ENCODE results near the gene FAF2. TPM values are rescaled to one million over a fixed set of nuclear protein-coding genes. Genes with fewer than 3 reads are reported as not detected.

Gene FAF2
- polyA plus RNA-seq, 2 of the 4 experiments (the other 2 are of a cell fraction) = 42.4 to 90.3 TPM

DNA sequence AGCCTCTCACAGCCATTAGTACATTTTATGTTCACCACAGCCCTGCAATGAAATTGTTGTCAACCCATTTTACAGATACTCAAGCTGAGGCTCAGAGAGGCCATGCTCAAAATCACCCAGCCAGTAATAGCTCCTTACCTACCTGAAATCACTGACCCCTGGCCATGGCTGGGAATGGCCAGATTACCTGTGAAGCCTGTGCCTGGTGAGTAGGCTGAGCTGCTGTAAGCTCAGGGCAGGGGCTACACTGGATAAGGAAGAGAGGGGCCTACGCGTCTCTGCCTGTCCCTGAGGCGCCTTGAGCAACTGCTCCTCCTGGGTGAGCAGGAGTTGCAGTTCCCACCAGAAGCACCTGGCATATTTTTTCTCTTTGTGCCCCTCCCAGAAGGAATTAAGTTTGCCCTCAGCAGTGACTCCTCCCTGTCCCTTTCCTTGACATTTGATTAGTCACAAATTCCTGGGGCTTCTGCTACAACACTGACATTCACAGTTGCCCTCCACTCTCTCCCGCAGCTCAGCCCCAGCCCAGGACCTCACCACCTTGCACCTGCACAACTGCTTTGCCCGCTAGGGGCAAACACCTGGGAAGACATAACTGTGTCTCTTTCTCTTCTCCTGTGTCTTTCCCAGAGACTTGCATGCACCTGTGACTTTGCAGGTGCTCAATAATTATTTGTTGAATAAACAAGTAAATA, 37.6 kb upstream of the FAF2 start:
- Histone ChIP-seq H3K27ac (no peak overlapping the region; a peak in 1 of 6 replicates), H3K4me2 (no peak overlapping the region), H3K9me3 (no peaks in the 10 kb centered on the region), H3K4me1 (peaks cover 17% of the 10 kb centered on the region; the same call in 2 of the 3 replicates), H3K4me3 (no peak overlapping the region)
- ATAC-seq (no peak), DNase-seq (ENCODE audit: low read depth in 1 of 2, low spot score in 1 of 2) (no peak), FAIRE-seq (no peak)
- TF ChIP-seq, protein P1, sequence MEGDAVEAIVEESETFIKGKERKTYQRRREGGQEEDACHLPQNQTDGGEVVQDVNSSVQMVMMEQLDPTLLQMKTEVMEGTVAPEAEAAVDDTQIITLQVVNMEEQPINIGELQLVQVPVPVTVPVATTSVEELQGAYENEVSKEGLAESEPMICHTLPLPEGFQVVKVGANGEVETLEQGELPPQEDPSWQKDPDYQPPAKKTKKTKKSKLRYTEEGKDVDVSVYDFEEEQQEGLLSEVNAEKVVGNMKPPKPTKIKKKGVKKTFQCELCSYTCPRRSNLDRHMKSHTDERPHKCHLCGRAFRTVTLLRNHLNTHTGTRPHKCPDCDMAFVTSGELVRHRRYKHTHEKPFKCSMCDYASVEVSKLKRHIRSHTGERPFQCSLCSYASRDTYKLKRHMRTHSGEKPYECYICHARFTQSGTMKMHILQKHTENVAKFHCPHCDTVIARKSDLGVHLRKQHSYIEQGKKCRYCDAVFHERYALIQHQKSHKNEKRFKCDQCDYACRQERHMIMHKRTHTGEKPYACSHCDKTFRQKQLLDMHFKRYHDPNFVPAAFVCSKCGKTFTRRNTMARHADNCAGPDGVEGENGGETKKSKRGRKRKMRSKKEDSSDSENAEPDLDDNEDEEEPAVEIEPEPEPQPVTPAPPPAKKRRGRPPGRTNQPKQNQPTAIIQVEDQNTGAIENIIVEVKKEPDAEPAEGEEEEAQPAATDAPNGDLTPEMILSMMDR (IDR thresholded peaks at IDR 0.05) = no peak
- TF ChIP-seq, protein P2, sequence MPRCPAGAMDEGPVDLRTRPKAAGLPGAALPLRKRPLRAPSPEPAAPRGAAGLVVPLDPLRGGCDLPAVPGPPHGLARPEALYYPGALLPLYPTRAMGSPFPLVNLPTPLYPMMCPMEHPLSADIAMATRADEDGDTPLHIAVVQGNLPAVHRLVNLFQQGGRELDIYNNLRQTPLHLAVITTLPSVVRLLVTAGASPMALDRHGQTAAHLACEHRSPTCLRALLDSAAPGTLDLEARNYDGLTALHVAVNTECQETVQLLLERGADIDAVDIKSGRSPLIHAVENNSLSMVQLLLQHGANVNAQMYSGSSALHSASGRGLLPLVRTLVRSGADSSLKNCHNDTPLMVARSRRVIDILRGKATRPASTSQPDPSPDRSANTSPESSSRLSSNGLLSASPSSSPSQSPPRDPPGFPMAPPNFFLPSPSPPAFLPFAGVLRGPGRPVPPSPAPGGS (IDR thresholded peaks at IDR 0.05) = no peak
- no peak for TF ChIP-seq JUN (IDR thresholded peaks at IDR 0.05)
- no peak for TF ChIP-seq RAD21 (conservative IDR thresholded peaks at IDR 0.05 in 1 of 2, IDR thresholded peaks at IDR 0.05 in 1 of 2)
- TF ChIP-seq, protein P3, sequence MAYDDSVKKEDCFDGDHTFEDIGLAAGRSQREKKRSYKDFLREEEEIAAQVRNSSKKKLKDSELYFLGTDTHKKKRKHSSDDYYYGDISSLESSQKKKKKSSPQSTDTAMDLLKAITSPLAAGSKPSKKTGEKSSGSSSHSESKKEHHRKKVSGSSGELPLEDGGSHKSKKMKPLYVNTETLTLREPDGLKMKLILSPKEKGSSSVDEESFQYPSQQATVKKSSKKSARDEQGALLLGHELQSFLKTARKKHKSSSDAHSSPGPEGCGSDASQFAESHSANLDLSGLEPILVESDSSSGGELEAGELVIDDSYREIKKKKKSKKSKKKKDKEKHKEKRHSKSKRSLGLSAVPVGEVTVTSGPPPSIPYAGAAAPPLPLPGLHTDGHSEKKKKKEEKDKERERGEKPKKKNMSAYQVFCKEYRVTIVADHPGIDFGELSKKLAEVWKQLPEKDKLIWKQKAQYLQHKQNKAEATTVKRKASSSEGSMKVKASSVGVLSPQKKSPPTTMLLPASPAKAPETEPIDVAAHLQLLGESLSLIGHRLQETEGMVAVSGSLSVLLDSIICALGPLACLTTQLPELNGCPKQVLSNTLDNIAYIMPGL (CRISPR knock-in tag; IDR thresholded peaks at IDR 0.05; ENCODE audit: borderline replicate concordance) = no peak
- TF ChIP-seq HOXB5 (CRISPR knock-in tag; IDR thresholded peaks at IDR 0.05) = no peak
- TF ChIP-seq CEBPB (IDR thresholded peaks at IDR 0.05) = no peak
- TF ChIP-seq RFX5 (IDR thresholded peaks at IDR 0.05) = no peak
- no peak for TF ChIP-seq SMC3 (IDR thresholded peaks at IDR 0.05)
- TF ChIP-seq EHMT2 (IDR thresholded peaks at IDR 0.05; ENCODE audit: low read depth) = no peak
- TF ChIP-seq CBX8 (IDR thresholded peaks at IDR 0.05) = no peak
- TF ChIP-seq HDAC2 (IDR thresholded peaks at IDR 0.05) = no peak
- TF ChIP-seq ZFP36 (IDR thresholded peaks at IDR 0.05; ENCODE audit: borderline replicate concordance, partially characterized antibody) = no peak
- TF ChIP-seq, protein P4, sequence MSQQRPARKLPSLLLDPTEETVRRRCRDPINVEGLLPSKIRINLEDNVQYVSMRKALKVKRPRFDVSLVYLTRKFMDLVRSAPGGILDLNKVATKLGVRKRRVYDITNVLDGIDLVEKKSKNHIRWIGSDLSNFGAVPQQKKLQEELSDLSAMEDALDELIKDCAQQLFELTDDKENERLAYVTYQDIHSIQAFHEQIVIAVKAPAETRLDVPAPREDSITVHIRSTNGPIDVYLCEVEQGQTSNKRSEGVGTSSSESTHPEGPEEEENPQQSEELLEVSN (IDR thresholded peaks at IDR 0.05; ENCODE audit: borderline replicate concordance, low read depth) = no peak
- TF ChIP-seq ZSCAN20 (CRISPR knock-in tag; IDR thresholded peaks at IDR 0.05) = no peak
- TF ChIP-seq KDM1A (IDR thresholded peaks at IDR 0.05; ENCODE audit: low read depth) = no peak
- CTCF ChIA-PET = interaction anchor here (0.6 to 2.1 kb wide), 2 partner anchors 163 to 681 kb away, joined by 3 to 7 read pairs; no protein-coding TSS in a partner anchor
- WGBS (ENCODE audit: missing lambda C conversion rate) = 84% methylated on average over 5 of the region's 5 CpGs
- POLR2A ChIA-PET = no interaction called here

DNA sequence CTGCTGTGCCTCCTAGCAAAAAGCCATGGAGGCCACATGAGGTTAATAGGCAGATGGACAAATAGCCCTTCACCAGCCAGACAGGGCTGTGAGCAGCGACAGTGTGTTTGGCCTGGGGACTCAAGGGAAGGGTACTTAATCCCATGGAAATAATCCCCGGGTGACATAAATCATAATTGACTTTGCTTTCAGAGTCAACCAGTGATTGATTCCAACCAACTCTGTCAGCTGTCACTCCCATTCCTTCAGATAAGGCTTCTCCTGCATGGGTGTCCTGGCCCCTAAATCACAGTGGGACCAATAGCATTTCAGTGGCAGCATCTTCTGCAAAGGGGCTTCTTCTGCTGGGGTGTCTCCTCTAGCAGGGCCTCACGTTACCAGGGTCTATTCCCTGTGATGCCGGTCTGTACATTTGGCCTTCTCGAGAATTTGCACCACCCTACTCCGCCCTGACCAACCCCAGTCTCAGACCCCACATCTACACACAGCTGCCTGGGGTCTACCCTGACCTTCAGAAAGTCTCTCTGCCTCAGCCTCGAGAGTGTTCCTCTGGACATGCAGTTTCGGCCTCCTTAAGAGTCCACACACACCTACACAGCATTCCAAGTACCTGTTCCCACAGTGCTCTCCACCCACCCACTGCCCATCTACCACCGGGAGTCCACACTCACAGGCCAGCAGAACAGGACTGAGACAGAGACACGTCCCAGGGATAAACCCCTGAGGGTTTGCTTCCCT, 35.5 kb upstream of the FAF2 start:
- WGBS (ENCODE audit: missing lambda C conversion rate) = 80% methylated on average over 10 of the region's 10 CpGs
- DNase-seq (ENCODE audit: low read depth in 1 of 2, low spot score in 1 of 2) = no peak
- Histone ChIP-seq H3K27ac (no peak overlapping the region), H3K4me1 (peaks cover 24% of the 10 kb centered on the region), H3K4me3 (no peak overlapping the region), H3K9me3 (no peaks in the 10 kb centered on the region), H3K4me2 (no peak overlapping the region)
- no peak for ATAC-seq
- FAIRE-seq = no peak
- ChIA-PET CTCF (interaction anchor here (0.7 to 1.6 kb wide), 4 partner anchors 13 to 165 kb away, joined by 3 to 5 read pairs (median 3); partner anchors contain the start of gene FAF2), POLR2A (no interaction called here)
- TF ChIP-seq SMC3 (IDR thresholded peaks at IDR 0.05) (no peak), GATA3 (IDR thresholded peaks at IDR 0.05; ENCODE audit: borderline replicate concordance) (no peak), MAZ (IDR thresholded peaks at IDR 0.05; ENCODE audit: borderline replicate concordance, low read depth, low read length) (no peak), MYC (IDR thresholded peaks at IDR 0.05; ENCODE audit: borderline replicate concordance, low read length) (no peak), EP300 (IDR thresholded peaks at IDR 0.05) (no peak), CHD2 (IDR thresholded peaks at IDR 0.05; ENCODE audit: low read length, partially characterized antibody) (no peak), HDAC2 (IDR thresholded peaks at IDR 0.05) (no peak), CBX2 (IDR thresholded peaks at IDR 0.05; ENCODE audit: borderline replicate concordance, low read depth) (no peak), POLR2AphosphoS2 (conservative IDR thresholded peaks at IDR 0.05; ENCODE audit: low read length) (no peak), RFX5 (IDR thresholded peaks at IDR 0.05) (no peak)
- TF ChIP-seq, protein P5, sequence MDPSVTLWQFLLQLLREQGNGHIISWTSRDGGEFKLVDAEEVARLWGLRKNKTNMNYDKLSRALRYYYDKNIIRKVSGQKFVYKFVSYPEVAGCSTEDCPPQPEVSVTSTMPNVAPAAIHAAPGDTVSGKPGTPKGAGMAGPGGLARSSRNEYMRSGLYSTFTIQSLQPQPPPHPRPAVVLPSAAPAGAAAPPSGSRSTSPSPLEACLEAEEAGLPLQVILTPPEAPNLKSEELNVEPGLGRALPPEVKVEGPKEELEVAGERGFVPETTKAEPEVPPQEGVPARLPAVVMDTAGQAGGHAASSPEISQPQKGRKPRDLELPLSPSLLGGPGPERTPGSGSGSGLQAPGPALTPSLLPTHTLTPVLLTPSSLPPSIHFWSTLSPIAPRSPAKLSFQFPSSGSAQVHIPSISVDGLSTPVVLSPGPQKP (IDR thresholded peaks at IDR 0.05; ENCODE audit: low read depth, low read length) = no peak
- TF ChIP-seq, protein P6, sequence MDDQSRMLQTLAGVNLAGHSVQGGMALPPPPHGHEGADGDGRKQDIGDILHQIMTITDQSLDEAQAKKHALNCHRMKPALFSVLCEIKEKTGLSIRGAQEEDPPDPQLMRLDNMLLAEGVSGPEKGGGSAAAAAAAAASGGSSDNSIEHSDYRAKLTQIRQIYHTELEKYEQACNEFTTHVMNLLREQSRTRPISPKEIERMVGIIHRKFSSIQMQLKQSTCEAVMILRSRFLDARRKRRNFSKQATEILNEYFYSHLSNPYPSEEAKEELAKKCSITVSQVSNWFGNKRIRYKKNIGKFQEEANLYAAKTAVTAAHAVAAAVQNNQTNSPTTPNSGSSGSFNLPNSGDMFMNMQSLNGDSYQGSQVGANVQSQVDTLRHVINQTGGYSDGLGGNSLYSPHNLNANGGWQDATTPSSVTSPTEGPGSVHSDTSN (IDR thresholded peaks at IDR 0.05) = no peak
